Testis (tissue), 2 donors: ENCODE data around the gene ULK4.

Experiments used
- CTCF ChIP-seq, 3 experiments: fragments of 450-650 bp in 2 of 3; fragments of 200-600 bp in 1 of 3; sonication (generic) in 1 of 3; IDR thresholded peaks; one replicate each; pipeline ENCODE4 v1.5.1; 2016 to 2019; ENCODE audit warnings: antibody characterized with exemption in 3 of 3, mild to moderate bottlenecking in 2 of 3, moderate library complexity in 1 of 3
- POLR2A ChIP-seq: fragments of 450-650 bp; IDR thresholded peaks from one replicate; pipeline ENCODE4 v1.6.1; 2017; ENCODE audit warnings: antibody characterized with exemption, mild to moderate bottlenecking, moderate library complexity

DNA sequence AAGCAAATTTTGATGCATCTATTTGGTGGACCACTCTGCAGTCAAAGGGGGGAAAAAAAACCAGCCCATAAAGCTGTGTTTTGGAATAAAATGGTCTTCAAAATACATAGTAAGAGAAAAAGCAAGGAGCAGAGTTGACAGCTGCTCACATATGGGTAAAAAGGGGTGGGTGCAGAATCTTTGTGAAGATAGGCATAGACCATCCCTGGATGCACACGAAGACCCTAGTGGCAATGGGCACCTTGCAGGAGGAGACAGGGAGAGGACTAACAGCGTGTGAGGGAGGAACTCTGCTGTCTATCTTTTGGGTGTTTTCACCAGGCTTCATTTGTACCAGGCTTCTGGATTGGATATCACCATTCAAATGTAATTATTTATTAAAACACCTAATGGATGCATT lies 718.7 kb downstream of the ULK4 start:
- no peak for TF ChIP-seq CTCF (IDR thresholded peaks at IDR 0.05)
- TF ChIP-seq POLR2A = no peak
